SK-N-SH (cell line): ENCODE measurements around the gene AUTS2. TPM values are rescaled to one million over a fixed set of nuclear protein-coding genes. Genes with fewer than 3 reads are reported as not detected.

Experiments
- CTCF ChIA-PET: fragments of 300-600, 350-600 bp; formaldehyde crosslinking; extraction: SDS; loops from one replicate; lab custom pipeline; 2021; lab: Yijun Ruan, JAX
- POLR2A ChIA-PET: fragments of 350-600 bp; sonication (Branson Sonifier 250); formaldehyde crosslinking; extraction: SDS; loops from one replicate; lab custom pipeline; 2020; ENCODE audit warnings: antibody characterized with exemption, inconsistent platforms; lab: Yijun Ruan, JAX
- DNase-seq: peaks from one replicate; pipeline ENCODE4 v3.0.0; 2012
- H2AFZ ChIP-seq: fragments of 200-600 bp; sonication (generic); 2 replicates; pipeline ENCODE4 v1.8.1; 2016; ENCODE audit warnings: antibody characterized with exemption, mild to moderate bottlenecking, low read depth
- H3F3A ChIP-seq: fragments of 200-600 bp; sonication (generic); replicated peaks from 2 replicates; pipeline ENCODE3; 2016; ENCODE audit warnings: antibody characterized with exemption, mild to moderate bottlenecking; ENCODE audit not compliant: insufficient read depth
- H3K27ac ChIP-seq, 2 experiments: fragments of 200-500 bp in 1 of 2; fragments of 200-600 bp in 1 of 2; sonication (Bioruptor generic) in 1 of 2; sonication (generic), shearing (Covaris generic) in 1 of 2; 2 replicates each; pipeline versions ENCODE4 v1.5.1 to v1.6.1; 2014 to 2016; ENCODE audit warnings: low read depth in 2 of 2, inconsistent platforms in 1 of 2, low read length in 1 of 2, mild to moderate bottlenecking in 1 of 2, mixed read lengths in 1 of 2
- H3K27me3 ChIP-seq: fragments of 200-600 bp; sonication (generic), shearing (Covaris generic); 2 replicates; pipeline ENCODE4 v1.6.1; 2016; ENCODE audit warnings: mixed run types; ENCODE audit not compliant: insufficient read depth
- H3K36me3 ChIP-seq, 2 experiments: fragments of 200-500 bp in 1 of 2; fragments of 200-600 bp in 1 of 2; sonication (Bioruptor generic) in 1 of 2; sonication (generic) in 1 of 2; replicated peaks in 1 of 2; 2 replicates each; pipeline versions ENCODE3 to v1.5.1; 2014 to 2016; ENCODE audit warnings: low read length in 1 of 2, mild to moderate bottlenecking in 1 of 2; ENCODE audit not compliant: insufficient read depth in 2 of 2, control insufficient read depth in 1 of 2
- H3K4me1 ChIP-seq, 2 experiments: fragments of 200-500 bp in 1 of 2; fragments of 200-600 bp in 1 of 2; sonication (Bioruptor generic) in 1 of 2; sonication (generic), shearing (Covaris generic) in 1 of 2; 2 replicates each; pipeline versions ENCODE4 v1.5.1 to v1.6.1; 2014 to 2016; ENCODE audit warnings: low read depth in 1 of 2, low read length in 1 of 2, mixed run types in 1 of 2; ENCODE audit not compliant: insufficient read depth in 2 of 2, control insufficient read depth in 1 of 2
- H3K4me2 ChIP-seq: fragments of 200-600 bp; sonication (generic), shearing (Covaris generic); 2 replicates; pipeline ENCODE4 v1.6.1; 2017; ENCODE audit warnings: mixed run types
- H3K4me3 ChIP-seq, 2 experiments: fragments of 200-500 bp in 1 of 2; fragments of 200-600 bp in 1 of 2; sonication (Bioruptor generic) in 1 of 2; sonication (generic), shearing (Covaris generic) in 1 of 2; 2 replicates each; pipeline versions ENCODE4 v1.5.1 to v1.8.1; 2014 to 2016; ENCODE audit warnings: low read depth in 2 of 2, inconsistent platforms in 1 of 2, low read length in 1 of 2, mild to moderate bottlenecking in 1 of 2, mixed read lengths in 1 of 2, moderate library complexity in 1 of 2
- H3K79me2 ChIP-seq: fragments of 200-600 bp; sonication (generic); 2 replicates; pipeline ENCODE4 v1.8.1; 2017; ENCODE audit warnings: mild to moderate bottlenecking; ENCODE audit not compliant: insufficient read depth
- H3K9ac ChIP-seq: fragments of 200-600 bp; sonication (generic); 2 replicates; pipeline ENCODE4 v1.6.1; 2017; ENCODE audit warnings: mixed run types
- H3K9me2 ChIP-seq: fragments of 200-600 bp; sonication (generic); 2 replicates; pipeline ENCODE4 v1.6.1; 2017; ENCODE audit warnings: mixed run types
- H3K9me3 ChIP-seq: fragments of 200-600 bp; sonication (generic); 2 replicates; pipeline ENCODE4 v1.6.1; 2017; ENCODE audit warnings: mixed run types, mild to moderate bottlenecking, moderate library complexity
- H4K20me1 ChIP-seq: fragments of 200-600 bp; sonication (generic); 2 replicates; pipeline ENCODE4 v1.6.1; 2017; ENCODE audit warnings: mild to moderate bottlenecking, mixed run types; ENCODE audit not compliant: insufficient read depth
- CHD2 ChIP-seq: fragments of 150-350 bp; IDR thresholded peaks from 2 replicates; pipeline ENCODE4 v1.6.1; 2018; ENCODE audit warnings: low read length; ENCODE audit not compliant: partially characterized antibody
- EP300 ChIP-seq, 2 experiments: IDR thresholded peaks; 2 replicates each; pipeline versions ENCODE4 v1.4.0 to v1.6.1; 2012; ENCODE audit warnings: borderline replicate concordance in 1 of 2, low read depth in 1 of 2, low read length in 1 of 2
- GABPA ChIP-seq: IDR thresholded peaks from 2 replicates; pipeline ENCODE4 v1.4.0; 2012; ENCODE audit warnings: low read depth, mild to moderate bottlenecking
- GATA2 ChIP-seq: sonication (generic); formaldehyde crosslinking; IDR thresholded peaks from 2 replicates; pipeline ENCODE4 v1.5.0; 2020; ENCODE audit warnings: mild to moderate bottlenecking, missing genetic modification reagents
- JUND ChIP-seq: IDR thresholded peaks from 2 replicates; pipeline ENCODE4 v1.4.0; 2012
- MEF2A ChIP-seq: IDR thresholded peaks from 2 replicates; pipeline ENCODE4 v1.4.0; 2012; ENCODE audit warnings: low read depth, borderline replicate concordance
- MXI1 ChIP-seq: IDR thresholded peaks from 2 replicates; pipeline ENCODE4 v1.6.1; 2012; ENCODE audit warnings: mild to moderate bottlenecking, low read depth, low read length, improper control_type of control experiment
- NFIC ChIP-seq: IDR thresholded peaks from 2 replicates; pipeline ENCODE4 v1.4.0; 2012; ENCODE audit warnings: borderline replicate concordance
- NRF1 ChIP-seq: IDR thresholded peaks from 2 replicates; pipeline ENCODE4 v1.6.1; 2012; ENCODE audit warnings: low read depth, mild to moderate bottlenecking, low read length
- RXRA ChIP-seq: IDR thresholded peaks from 2 replicates; pipeline ENCODE4 v1.4.0; 2012; ENCODE audit warnings: low read depth, mild to moderate bottlenecking, borderline replicate concordance
- TAF1 ChIP-seq: IDR thresholded peaks from 2 replicates; pipeline ENCODE4 v1.6.1; 2012; ENCODE audit warnings: low read depth, mild to moderate bottlenecking, low read length, moderate library complexity, borderline replicate concordance
- TCF12 ChIP-seq: IDR thresholded peaks from 2 replicates; pipeline ENCODE4 v1.4.0; 2012
- TEAD4 ChIP-seq: IDR thresholded peaks from 2 replicates; pipeline ENCODE4 v1.4.0; 2012; ENCODE audit warnings: mild to moderate bottlenecking, borderline replicate concordance; ENCODE audit not compliant: insufficient read depth
- YY1 ChIP-seq: IDR thresholded peaks from 2 replicates; pipeline ENCODE4 v1.4.0; 2012; ENCODE audit warnings: low read depth, mild to moderate bottlenecking
- WGBS: methylation state at CpG from one replicate; pipeline ENCODE4 v1.1.6; 2017; ENCODE audit warnings: low lambda C conversion rate; 5-methylcytosine and 5-hydroxymethylcytosine counted together
- polyA plus RNA-seq, 3 experiments: library from polyadenylated mRNA; depleted of rRNA; stranded (reverse); fragments of >200 nt; gene quantifications; 2 replicates each; pipeline ENCODE4 v1.2.3, GENCODE V29; 2012
- TF ChIP-seq, protein P1 (sequence below): IDR thresholded peaks from 2 replicates; pipeline ENCODE4 v1.4.0; 2012; ENCODE audit warnings: low read depth, borderline replicate concordance
- TF ChIP-seq, protein P2 (sequence below): IDR thresholded peaks from 2 replicates; pipeline ENCODE4 v1.6.1; 2012; ENCODE audit warnings: mild to moderate bottlenecking, low read depth, low read length, moderate library complexity
- TF ChIP-seq, protein P3 (sequence below): IDR thresholded peaks from 2 replicates; pipeline ENCODE4; 2012

Gene AUTS2
- polyA plus RNA-seq, 1 of the 3 experiments (the other 2 are of a cell fraction): 15.6 TPM

DNA sequence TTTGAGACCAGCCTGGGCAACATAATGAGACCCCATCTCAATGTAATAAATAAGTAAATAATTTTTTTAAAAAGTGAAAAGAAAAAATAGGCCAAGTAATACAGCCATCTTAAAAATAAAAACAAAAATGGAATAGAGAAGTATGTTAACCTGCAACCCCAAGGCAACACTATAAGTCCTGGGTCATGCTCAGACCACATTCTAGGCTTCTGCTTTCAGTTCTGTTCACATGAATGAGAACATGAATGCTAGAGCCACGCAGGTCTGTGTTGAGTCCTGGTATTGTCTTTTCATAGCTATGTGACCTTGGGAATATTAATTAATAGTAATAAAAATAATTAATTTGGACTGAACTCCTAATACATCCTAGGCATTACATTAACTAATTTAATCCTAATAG lies 284.0 kb downstream of the AUTS2 start:
- POLR2A ChIA-PET: no interaction called here
- no peaks in the 10 kb centered on the region for H3K9me2 ChIP-seq
- TF ChIP-seq NRF1: no peak
- TF ChIP-seq NFIC: no peak
- TF ChIP-seq, protein P1, sequence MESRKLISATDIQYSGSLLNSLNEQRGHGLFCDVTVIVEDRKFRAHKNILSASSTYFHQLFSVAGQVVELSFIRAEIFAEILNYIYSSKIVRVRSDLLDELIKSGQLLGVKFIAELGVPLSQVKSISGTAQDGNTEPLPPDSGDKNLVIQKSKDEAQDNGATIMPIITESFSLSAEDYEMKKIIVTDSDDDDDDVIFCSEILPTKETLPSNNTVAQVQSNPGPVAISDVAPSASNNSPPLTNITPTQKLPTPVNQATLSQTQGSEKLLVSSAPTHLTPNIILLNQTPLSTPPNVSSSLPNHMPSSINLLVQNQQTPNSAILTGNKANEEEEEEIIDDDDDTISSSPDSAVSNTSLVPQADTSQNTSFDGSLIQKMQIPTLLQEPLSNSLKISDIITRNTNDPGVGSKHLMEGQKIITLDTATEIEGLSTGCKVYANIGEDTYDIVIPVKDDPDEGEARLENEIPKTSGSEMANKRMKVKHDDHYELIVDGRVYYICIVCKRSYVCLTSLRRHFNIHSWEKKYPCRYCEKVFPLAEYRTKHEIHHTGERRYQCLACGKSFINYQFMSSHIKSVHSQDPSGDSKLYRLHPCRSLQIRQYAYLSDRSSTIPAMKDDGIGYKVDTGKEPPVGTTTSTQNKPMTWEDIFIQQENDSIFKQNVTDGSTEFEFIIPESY: no peak
- no peak for TF ChIP-seq GATA2 (CRISPR knock-in tag)
- TF ChIP-seq TEAD4: no peak
- TF ChIP-seq RXRA: no peak
- TF ChIP-seq MEF2A: no peak
- TF ChIP-seq TAF1: no peak
- TF ChIP-seq, all 33 proteins: peak for 0
- 93% methylated on average over 1 of the region's 1 CpG for WGBS
- Histone ChIP-seq H3F3A (no peaks in the 10 kb centered on the region), H4K20me1 (no peaks in the 10 kb centered on the region), H3K27ac (no peak overlapping the region; a peak in 1 of 4 replicates), H3K9ac (no peak overlapping the region), H3K27me3 (no peaks in the 10 kb centered on the region), H3K79me2 (peaks cover 3% of the 10 kb centered on the region; the same call in 1 of the 2 replicates), H3K36me3 (no peaks in the 10 kb centered on the region), H3K9me3 (no peaks in the 10 kb centered on the region), H3K4me3 (no peak overlapping the region), H3K4me2 (no peak overlapping the region), H2AFZ (no peak overlapping the region), H3K4me1 (peaks cover 5 to 42% of the 10 kb centered on the region in 2 experiments; a peak in 2 of 4 replicates)
- CTCF ChIA-PET: interaction anchor here (0.7 to 2.0 kb wide), 6 partner anchors 9 to 159 kb away, joined by 3 to 6 read pairs (median 4); no protein-coding TSS in a partner anchor
- no peak for DNase-seq

DNA sequence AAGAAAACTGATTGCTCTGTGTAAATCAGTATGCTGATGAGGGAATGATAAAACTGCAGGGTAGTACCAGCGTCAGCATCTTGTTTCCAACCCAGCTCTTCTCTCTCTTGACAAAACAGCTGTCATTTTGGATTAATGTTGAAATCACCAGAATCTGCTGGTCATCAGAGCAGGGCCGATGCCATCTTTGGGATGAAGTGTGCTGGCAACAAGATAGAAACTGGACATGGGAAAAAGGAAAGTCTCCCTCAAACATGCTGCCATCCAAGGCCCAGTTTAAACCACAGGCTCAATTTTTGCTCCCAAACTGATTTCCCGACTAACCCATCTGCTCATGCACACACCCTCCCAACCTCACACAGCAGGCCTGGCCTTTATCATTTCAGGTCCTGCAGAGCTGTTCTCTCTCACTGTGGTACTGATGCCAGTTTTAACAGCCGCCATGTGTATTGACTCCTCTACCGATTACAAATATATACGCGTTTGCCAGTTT lies 285.2 kb downstream of the AUTS2 start:
- peak; percentile 60 for DNase-seq
- CTCF ChIA-PET: interaction anchor here (1.0 to 2.0 kb wide), 4 partner anchors 9 to 158 kb away, joined by 3 to 6 read pairs (median 4); no protein-coding TSS in a partner anchor
- 63% methylated on average over 7 of the region's 7 CpGs for WGBS

More for the DNA sequence above, 285.2 kb downstream of the AUTS2 start:
- peaks cover under 1 to 34% of the 10 kb centered on the region in 2 experiments; a peak in 2 of 4 replicates for H3K4me1 ChIP-seq
- H3K36me3 ChIP-seq: no peaks in the 10 kb centered on the region
- H3K79me2 ChIP-seq: no peaks in the 10 kb centered on the region; the same call in 1 of the 2 replicates
- no peaks in the 10 kb centered on the region for H4K20me1 ChIP-seq
- H3K9me2 ChIP-seq: no peaks in the 10 kb centered on the region
- no peaks in the 10 kb centered on the region for H3K27me3 ChIP-seq
- no peaks in the 10 kb centered on the region for H3K9me3 ChIP-seq
- no peak overlapping the region for H3K4me3 ChIP-seq
- no peaks in the 10 kb centered on the region for H3F3A ChIP-seq
- H3K4me2 ChIP-seq: no peak overlapping the region
- TF ChIP-seq GATA2 (CRISPR knock-in tag): peak; percentile 83
- peak; percentile 38; the same call in 1 of the 2 replicates for TF ChIP-seq MXI1
- no peak for TF ChIP-seq TEAD4
- peak; percentile 26 for TF ChIP-seq CHD2
- TF ChIP-seq NRF1: no peak
- TF ChIP-seq, protein P2, sequence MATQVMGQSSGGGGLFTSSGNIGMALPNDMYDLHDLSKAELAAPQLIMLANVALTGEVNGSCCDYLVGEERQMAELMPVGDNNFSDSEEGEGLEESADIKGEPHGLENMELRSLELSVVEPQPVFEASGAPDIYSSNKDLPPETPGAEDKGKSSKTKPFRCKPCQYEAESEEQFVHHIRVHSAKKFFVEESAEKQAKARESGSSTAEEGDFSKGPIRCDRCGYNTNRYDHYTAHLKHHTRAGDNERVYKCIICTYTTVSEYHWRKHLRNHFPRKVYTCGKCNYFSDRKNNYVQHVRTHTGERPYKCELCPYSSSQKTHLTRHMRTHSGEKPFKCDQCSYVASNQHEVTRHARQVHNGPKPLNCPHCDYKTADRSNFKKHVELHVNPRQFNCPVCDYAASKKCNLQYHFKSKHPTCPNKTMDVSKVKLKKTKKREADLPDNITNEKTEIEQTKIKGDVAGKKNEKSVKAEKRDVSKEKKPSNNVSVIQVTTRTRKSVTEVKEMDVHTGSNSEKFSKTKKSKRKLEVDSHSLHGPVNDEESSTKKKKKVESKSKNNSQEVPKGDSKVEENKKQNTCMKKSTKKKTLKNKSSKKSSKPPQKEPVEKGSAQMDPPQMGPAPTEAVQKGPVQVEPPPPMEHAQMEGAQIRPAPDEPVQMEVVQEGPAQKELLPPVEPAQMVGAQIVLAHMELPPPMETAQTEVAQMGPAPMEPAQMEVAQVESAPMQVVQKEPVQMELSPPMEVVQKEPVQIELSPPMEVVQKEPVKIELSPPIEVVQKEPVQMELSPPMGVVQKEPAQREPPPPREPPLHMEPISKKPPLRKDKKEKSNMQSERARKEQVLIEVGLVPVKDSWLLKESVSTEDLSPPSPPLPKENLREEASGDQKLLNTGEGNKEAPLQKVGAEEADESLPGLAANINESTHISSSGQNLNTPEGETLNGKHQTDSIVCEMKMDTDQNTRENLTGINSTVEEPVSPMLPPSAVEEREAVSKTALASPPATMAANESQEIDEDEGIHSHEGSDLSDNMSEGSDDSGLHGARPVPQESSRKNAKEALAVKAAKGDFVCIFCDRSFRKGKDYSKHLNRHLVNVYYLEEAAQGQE: no peak
- TF ChIP-seq TCF12: peak; percentile 21; the same call in 1 of the 2 replicates
- peak in 1 of 2 experiments; percentile 69; a peak in 2 of 4 replicates for TF ChIP-seq EP300 (IDR thresholded peaks at IDR 0.05; ENCODE audit: borderline replicate concordance in 1 of 2, low read depth in 1 of 2, low read length in 1 of 2)
- TF ChIP-seq YY1: no peak
- no peak for TF ChIP-seq GABPA
- TF ChIP-seq, protein P3, sequence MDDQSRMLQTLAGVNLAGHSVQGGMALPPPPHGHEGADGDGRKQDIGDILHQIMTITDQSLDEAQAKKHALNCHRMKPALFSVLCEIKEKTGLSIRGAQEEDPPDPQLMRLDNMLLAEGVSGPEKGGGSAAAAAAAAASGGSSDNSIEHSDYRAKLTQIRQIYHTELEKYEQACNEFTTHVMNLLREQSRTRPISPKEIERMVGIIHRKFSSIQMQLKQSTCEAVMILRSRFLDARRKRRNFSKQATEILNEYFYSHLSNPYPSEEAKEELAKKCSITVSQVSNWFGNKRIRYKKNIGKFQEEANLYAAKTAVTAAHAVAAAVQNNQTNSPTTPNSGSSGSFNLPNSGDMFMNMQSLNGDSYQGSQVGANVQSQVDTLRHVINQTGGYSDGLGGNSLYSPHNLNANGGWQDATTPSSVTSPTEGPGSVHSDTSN: peak; percentile 49; the same call in 1 of the 2 replicates
- TF ChIP-seq JUND: no peak
- TF ChIP-seq, all 33 proteins: peak for 6
- Histone ChIP-seq H2AFZ (no peak overlapping the region), H3K9ac (no peak overlapping the region), H3K27ac (peak overlapping the region in 1 of 2 experiments; percentile 89; a peak in 3 of 4 replicates)
- POLR2A ChIA-PET: interaction anchor here (1.0 kb wide), 1 partner anchor 12 kb away, joined by 4 read pairs; no protein-coding TSS in a partner anchor
